ENCODE data around the gene LIPC. TPM values are rescaled to one million over a fixed set of nuclear protein-coding genes. Genes with fewer than 3 reads are reported as not detected.
A peak's percentile ranks its signal among the peaks of the same experiment; 100 is the strongest.

LIPC gene
- polyA plus RNA-seq, 1 donor (not counting 4 experiments of a cell fraction or from before 2014, with no cell fraction given), result not detected

GRCh38 chr15:58494567-58494966 is 62.8 kb downstream of the LIPC start:
- H3K36me3 ChIP-seq (ENCODE audit: control insufficient read depth in 2 of 2, extremely low read depth in 1 of 2, insufficient read depth in 2 of 2, low read length in 2 of 2), result no peaks in the 10 kb centered on the region
- peaks cover 9% of the 10 kb centered on the region for H3K4me1 ChIP-seq (ENCODE audit: control insufficient read depth, extremely low read depth, insufficient read depth, low read length)
- H4K20me1 ChIP-seq (ENCODE audit: control insufficient read depth, extremely low read depth, insufficient read depth, low read length), result no peaks in the 10 kb centered on the region
- DNase-seq (ENCODE audit: low read depth, low spot score), result no peak
- TF ChIP-seq CTCF (optimal IDR thresholded peaks at IDR 0.05 in 1 of 3, IDR thresholded peaks at IDR 0.05 in 1 of 3, conservative IDR thresholded peaks at IDR 0.05 in 1 of 3; ENCODE audit: extremely low read depth in 1 of 3, insufficient read depth in 2 of 3, low read length in 3 of 3), result no peak
- no peak for TF ChIP-seq EZH2 (IDR thresholded peaks at IDR 0.05; ENCODE audit: low read length)
- no peak overlapping the region for H3K9ac ChIP-seq (ENCODE audit: control insufficient read depth, extremely low read depth, insufficient read depth, low read length)
- no peak overlapping the region for H3K27ac ChIP-seq (ENCODE audit: control insufficient read depth, insufficient read depth, low read length)
- peaks cover 2% of the 10 kb centered on the region for H3K9me3 ChIP-seq (ENCODE audit: control insufficient read depth, low read depth, low read length)
- no peaks in the 10 kb centered on the region for H3K79me2 ChIP-seq (ENCODE audit: control insufficient read depth, insufficient read depth, low read length)
- FAIRE-seq, result no peak
- H2AFZ ChIP-seq (ENCODE audit: control insufficient read depth, low read length), result no peak overlapping the region
- H3K9me1 ChIP-seq (ENCODE audit: control insufficient read depth, extremely low read depth, insufficient read depth, low read length), result no peaks in the 10 kb centered on the region
- no peak overlapping the region for H3K4me3 ChIP-seq (ENCODE audit: control insufficient read depth in 2 of 3, extremely low read depth in 1 of 3, insufficient read depth in 2 of 3, low read depth in 1 of 3, low read length in 3 of 3)
- dilution Hi-C loops (cut with MboI; ENCODE audit: extremely low pct_ligation_motif_present, low sequenced_read_pairs), result no loop called here
- H3K27me3 ChIP-seq (ENCODE audit: control insufficient read depth, extremely low read depth, insufficient read depth, low read length), result no peaks in the 10 kb centered on the region
- H3K4me2 ChIP-seq (ENCODE audit: control insufficient read depth, extremely low read depth, insufficient read depth, low read depth, low read length), result no peak overlapping the region

GRCh38 chr15:58495891-58496408 is 64.2 kb downstream of the LIPC start:
- Histone ChIP-seq H3K4me1 (ENCODE audit: control insufficient read depth, extremely low read depth, insufficient read depth, low read length) (peaks cover 9% of the 10 kb centered on the region), H3K4me3 (ENCODE audit: control insufficient read depth in 2 of 3, extremely low read depth in 1 of 3, insufficient read depth in 2 of 3, low read depth in 1 of 3, low read length in 3 of 3) (no peak overlapping the region), H2AFZ (ENCODE audit: control insufficient read depth, low read length) (no peak overlapping the region), H3K27me3 (ENCODE audit: control insufficient read depth, extremely low read depth, insufficient read depth, low read length) (no peaks in the 10 kb centered on the region), H4K20me1 (ENCODE audit: control insufficient read depth, extremely low read depth, insufficient read depth, low read length) (no peaks in the 10 kb centered on the region), H3K4me2 (ENCODE audit: control insufficient read depth, extremely low read depth, insufficient read depth, low read depth, low read length) (no peak overlapping the region), H3K27ac (ENCODE audit: control insufficient read depth, insufficient read depth, low read length) (no peak overlapping the region), H3K36me3 (ENCODE audit: control insufficient read depth in 2 of 2, extremely low read depth in 1 of 2, insufficient read depth in 2 of 2, low read length in 2 of 2) (no peaks in the 10 kb centered on the region), H3K9me1 (ENCODE audit: control insufficient read depth, extremely low read depth, insufficient read depth, low read length) (no peaks in the 10 kb centered on the region), H3K9me3 (ENCODE audit: control insufficient read depth, low read depth, low read length) (no peaks in the 10 kb centered on the region), H3K79me2 (ENCODE audit: control insufficient read depth, insufficient read depth, low read length) (no peaks in the 10 kb centered on the region), H3K9ac (ENCODE audit: control insufficient read depth, extremely low read depth, insufficient read depth, low read length) (no peak overlapping the region)
- dilution Hi-C loops (cut with MboI; ENCODE audit: extremely low pct_ligation_motif_present, low sequenced_read_pairs), result no loop called here
- DNase-seq (ENCODE audit: low read depth, low spot score) (no peak), FAIRE-seq (peak; percentile 57)
- no peak for TF ChIP-seq CTCF (optimal IDR thresholded peaks at IDR 0.05 in 1 of 3, IDR thresholded peaks at IDR 0.05 in 1 of 3, conservative IDR thresholded peaks at IDR 0.05 in 1 of 3; ENCODE audit: extremely low read depth in 1 of 3, insufficient read depth in 2 of 3, low read length in 3 of 3)
- no peak for TF ChIP-seq EZH2 (IDR thresholded peaks at IDR 0.05; ENCODE audit: low read length)
